GM18909 (cell line): ENCODE results near the gene MYH16.
A peak's percentile ranks its signal among the peaks of the same experiment; 100 is the strongest.
"Not testable (repeated sequence)": the region's sequence is repeated elsewhere in the genome, so short reads cannot be mapped to it uniquely, and the experiment has no call there.

Source experiments
- ATAC-seq: cut with Tn5 transposase; IDR thresholded peaks from one replicate; pipeline ENCODE4 v1.9.1; 2021; ENCODE audit warnings: mild to moderate bottlenecking; ENCODE audit not compliant: unreplicated experiment, poor library complexity

The MYH16 gene

GRCh38 chr7:99293650-99294049 lies 21.0 kb downstream of the MYH16 start:
- ATAC-seq, result no peak

DNA sequence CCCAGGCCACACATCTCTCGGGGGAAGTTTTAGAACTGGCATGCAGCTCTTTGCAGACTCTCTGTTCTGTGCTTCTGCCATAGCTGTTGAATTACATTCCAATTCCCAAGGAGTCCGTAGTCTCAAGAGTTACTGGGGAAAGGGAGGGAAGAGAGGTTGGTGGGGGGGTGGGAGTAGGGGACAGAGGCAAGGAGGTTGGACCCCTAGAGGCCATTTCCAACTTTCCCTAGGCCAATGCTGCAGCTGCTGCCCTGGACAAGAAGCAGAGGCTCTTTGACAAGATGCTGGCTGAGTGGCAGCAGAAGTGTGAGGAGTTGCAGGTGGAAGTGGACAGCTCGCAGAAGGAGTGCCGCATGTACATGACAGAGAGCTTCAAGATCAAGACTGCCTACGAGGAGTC lies 23.8 kb downstream of the MYH16 start:
- ATAC-seq, result no peak

DNA sequence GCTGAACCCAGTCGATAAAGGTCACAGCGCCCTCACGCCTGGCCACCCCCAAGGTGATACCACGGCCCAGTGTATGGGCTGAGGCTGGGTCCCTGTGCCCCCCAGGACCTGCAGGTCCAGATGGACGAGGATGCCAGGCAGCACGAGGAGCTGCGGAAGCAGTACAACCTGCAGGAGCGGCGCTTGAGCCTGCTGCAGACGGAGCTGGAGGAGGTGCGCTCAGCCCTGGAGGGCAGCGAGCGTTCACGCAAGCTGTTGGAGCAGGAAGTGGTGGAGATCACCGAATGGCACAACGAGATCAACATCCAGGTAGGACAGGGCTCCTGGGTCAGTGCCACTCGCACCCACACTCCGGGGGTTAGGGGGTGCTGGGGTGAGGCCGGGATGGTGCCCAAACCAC lies 28.9 kb downstream of the MYH16 start:
- ATAC-seq, result no peak

DNA sequence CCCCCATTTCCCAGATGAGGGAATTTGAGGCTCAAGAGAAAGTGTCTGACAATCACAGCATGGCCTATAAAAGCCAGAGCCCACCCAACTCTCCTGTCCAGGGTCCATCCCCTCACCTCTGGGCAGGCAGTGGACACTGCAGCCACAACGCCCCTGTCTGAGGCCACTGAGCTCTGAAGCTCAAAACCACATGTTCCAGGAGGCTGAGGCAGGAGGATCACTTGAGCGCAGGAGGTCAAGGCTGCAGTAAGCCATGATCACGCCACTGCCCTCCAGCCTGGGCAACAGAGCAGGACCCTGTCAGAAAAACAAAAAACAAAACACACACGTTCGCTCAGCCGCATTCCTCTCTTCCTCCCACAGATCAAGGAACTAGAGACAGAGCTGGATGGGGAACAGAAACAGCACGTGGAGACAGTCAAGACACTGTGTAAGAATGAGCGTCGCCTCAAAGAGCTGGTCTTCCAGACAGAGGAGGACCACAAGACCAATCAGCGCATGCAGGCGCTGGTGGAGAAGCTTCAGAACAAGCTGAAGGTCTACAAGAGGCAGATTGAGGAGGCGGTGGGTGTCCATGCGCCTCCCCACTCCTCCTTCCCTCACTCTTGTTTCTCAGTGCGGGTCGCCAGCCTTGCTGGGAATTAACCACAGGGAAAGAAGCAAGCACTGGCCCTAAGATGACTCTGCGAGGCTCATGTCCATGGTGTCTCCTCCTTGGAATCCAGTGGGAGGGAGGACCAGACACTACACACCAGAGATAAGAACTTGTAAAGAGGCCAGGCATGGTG lies 33.0 kb downstream of the MYH16 start:
- ATAC-seq, result no peak

GRCh38 chr7:99308461-99309074 lies 35.9 kb downstream of the MYH16 start:
- no peak for ATAC-seq

DNA sequence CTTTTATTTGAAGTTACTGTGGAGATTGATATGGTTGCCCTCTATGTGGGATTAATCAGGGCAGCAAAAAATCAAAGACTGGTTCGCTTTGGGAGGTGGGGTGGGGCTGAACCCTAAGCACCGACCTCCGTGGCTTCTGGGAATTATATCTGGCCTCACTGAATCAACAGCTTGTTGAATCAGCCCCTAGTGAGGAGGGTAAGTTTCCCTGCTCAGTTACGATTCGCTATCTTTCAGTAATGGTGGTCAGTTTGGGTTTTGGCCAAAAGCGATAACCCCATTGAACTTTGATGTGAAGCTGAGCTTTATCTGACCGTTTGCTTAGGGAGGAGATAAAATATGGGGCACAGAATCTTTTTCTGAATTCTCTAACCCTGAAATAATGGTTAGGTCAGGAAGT lies 36.5 kb downstream of the MYH16 start:
- ATAC-seq, result no peak

DNA sequence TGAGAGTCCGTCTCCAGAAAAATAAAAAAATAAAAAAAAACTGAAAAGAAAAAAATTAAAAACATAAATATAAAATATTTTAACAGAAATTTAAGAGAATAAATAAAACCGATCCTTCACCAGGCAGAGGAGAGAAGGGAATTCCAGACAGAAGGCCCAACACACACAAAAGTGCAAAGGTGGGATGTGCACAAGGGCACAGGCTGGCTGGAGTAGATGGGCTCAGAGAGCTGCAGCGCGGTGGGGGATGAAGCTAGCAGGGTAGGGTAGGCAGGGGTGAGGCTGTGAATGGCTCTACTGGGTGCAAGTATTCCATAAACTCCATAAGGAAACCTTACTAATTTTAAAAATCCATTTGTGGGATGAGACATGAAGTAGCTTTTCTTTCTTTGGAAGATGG lies 37.4 kb downstream of the MYH16 start:
- no peak for ATAC-seq

GRCh38 chr7:99311702-99312101 lies 39.1 kb downstream of the MYH16 start:
- ATAC-seq, result no peak

- no peak for ATAC-seq
These were observed 39.9 kb downstream of the MYH16 start for GRCh38 chr7:99312316-99313203.

DNA sequence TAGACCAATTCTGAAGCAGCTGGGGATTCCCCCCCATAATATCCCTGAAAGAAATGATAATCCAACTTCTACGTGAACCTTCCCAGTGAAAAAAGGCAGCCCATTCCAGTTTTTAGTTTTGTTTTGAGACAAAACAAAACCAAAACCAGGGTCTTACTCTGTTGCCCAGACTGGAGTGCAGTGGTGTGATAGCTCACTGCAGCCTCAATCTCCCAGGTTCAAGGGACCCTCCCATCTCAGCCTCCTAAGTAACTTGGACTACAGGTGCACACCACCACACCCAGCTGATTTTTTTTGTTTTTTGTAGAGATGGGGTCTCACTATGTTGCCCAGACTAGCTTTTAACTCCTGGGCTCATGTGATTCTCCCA lies 40.5 kb downstream of the MYH16 start:
- ATAC-seq, result no peak

DNA sequence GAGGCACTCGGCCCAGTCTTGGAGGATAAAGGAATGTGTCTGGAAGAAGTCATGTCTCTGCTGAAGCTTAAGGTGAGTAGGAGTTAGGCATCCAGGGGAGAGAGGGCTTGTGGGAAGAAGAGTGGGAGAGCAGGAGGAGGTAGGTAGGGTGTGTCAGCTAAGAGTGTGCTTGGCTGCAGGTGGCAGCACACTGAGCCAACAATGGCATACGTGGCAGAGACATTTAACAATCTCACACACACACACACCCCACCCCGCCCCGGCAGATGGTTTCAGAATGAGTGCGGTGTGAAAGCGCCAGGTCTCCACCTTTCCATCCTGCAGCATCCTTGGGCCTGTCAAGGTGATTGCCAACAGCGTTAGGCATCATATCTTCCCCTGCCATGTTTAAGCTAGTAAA lies 41.9 kb downstream of the MYH16 start:
- ATAC-seq, result no peak

- no peak for ATAC-seq
These were observed 47.7 kb downstream of the MYH16 start for GRCh38 chr7:99320371-99320770.

DNA sequence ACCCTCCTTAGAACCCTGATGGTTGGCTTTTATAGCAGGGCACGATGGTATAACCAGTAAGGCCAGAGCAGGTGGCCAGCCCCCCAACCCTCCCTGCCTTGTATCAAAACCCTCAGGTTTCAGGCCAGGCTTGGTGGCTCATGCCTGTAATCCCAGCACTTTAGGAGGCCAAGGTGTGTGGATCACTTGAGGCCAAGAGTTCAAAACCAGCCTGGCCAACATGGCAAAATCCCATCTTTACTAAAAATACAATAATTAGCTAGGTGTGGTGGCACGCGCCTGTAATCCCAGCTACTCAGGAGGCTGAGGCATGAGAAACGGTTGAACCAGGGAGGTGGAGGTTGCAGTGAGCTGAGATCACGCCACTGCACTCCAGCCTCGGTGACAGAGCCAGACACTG lies 50.0 kb downstream of the MYH16 start:
- not testable (repeated sequence) for ATAC-seq

DNA sequence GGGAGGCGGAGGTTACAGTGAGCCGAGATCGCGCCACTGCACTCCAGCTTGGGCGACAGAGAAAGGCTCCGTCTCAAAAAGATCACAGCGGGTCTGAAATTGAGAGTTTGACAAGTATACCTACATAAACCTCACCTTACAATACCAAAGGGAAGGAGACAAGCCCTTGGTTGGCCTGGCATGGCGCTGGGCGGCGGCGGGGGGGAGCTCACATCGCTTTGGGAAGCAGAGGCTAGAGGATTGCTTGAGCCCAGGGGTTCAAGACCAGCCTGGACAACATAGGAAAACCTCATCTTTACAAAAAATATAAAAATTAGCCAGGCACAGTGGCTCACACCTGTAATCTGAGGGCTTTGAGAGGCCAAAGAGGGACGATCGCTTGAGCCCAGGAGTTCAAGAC lies 51.9 kb downstream of the MYH16 start:
- ATAC-seq, result no peak

DNA sequence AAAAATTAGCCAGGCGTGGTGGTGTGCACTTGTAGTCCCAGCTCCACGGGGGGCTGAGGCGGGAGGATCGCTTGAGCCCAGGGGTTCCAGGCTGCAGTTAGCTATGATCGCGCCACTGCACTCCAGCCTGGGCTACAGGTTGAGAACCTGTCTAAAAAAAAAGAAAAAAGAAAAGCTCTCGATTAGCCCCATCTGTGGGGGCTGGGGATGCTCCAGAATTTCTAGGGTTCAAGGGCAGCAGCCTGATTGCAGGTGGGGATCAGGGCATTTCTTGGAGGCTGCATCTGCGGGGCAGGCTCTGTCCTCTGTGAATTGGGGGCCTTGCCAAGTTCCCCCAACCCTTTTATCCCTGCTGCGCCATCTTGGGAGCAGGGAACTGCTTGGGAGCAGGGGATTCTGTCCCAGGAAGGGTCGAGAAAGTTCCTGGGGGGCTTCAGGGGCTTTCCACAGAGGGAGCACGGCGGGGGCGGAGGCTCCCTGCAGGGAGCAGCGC lies 52.4 kb downstream of the MYH16 start:
- no peak for ATAC-seq

DNA sequence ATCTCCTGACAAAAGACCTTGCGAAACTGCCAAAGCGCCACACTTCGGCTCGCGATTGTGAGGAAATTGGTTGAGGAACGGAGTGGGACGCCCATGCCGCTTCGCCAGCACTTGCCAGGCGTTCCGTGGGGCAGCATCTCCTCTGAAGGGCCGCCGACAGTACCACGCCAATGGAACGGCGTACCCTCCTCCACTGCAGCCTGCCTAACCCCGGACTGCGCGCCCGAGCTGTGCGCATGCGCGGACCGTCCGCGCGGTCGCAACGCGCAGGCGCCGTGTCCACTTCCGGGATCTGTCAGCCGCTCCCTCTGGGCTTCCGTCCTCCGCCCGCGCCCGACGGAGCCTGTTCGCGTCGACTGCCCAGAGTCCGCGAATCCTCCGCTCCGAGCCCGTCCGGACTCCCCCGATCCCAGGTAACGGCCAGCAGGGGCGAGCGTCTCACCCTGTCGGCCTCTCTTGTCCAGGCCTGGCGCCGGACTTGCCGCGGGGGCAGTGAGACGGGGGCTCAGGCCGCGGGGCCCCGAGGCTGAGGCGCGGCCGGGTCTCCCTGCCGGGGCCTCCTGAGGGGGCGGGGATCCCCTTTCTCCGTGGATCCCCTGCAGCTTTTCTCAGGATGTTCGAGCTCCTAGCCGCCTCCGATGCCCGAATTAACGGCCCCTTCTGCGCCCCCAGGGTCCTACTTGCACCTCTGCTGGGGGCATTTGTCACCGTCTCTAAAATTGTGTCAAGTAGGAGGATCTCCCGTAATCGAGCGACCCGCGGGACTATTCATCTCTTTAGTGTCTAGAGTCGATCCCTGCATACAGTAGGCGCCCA lies 53.2 kb downstream of the MYH16 start, which contains the start of gene ARPC1A:
ARPC1A (plus strand) TSS at position 307 of the 816 bp plus-strand sequence. CDS start 7,456 bp downstream, outside the sequence.
- ATAC-seq, result peak; percentile 91

GRCh38 chr7:99326408-99326782 lies 53.8 kb downstream of the MYH16 start:
- ATAC-seq, result no peak

DNA sequence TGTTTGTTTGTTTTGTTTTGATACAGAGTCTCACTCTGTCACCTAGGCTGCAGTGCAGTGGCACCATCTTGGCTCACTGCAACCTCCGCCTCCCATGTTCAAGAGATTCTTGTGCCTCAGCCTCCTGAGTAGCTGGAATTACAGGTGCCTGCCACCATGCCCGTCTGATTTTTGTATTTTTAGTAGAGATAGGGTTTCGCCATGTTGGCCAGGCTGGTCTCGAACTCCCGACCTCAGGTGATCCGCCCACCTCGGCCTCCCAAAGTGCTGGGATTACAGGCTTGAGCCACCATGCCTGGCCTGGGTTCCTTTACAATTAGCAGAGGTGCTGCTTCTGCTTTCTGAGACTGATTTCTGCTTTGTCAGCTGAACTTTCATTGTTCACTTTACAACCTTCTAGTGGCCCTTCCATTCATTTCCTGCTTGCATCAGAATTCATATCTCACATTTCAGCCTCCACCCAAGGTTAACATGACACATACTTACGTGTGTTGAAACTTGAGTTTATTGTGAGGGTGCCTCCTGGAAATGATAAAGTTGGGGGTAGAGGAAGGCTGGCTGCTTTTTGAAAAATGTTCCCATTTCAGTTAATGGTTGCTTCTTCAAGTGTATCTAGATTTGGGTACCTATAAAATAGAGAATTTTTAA lies 57.8 kb downstream of the MYH16 start:
- ATAC-seq, result not testable (repeated sequence)

DNA sequence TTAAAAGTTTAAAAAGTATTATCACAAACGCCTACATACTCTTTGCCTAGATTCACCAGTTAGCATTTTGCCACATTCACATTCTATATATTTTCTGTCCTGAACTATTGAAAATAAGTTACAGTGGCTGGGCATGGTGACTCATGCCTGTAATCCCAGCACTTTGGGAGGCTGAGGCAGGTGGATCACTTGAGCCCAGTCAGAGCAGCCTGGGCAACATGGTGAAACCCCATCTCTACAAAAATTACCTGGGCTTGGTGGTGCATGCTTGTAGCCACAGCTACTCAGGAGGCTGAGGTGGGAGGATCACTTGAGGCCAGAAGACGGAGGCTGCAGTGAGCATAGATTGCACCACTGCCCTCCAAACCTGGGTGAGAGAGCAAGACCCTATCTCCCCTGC lies 58.4 kb downstream of the MYH16 start:
- ATAC-seq, result no peak

- ATAC-seq, result no peak
These were observed 67.0 kb downstream of the MYH16 start for GRCh38 chr7:99339595-99339994.
